PC-3 (cell line): ENCODE measurements around the gene PUS7L. TPM values are rescaled to one million over a fixed set of nuclear protein-coding genes. Genes with fewer than 3 reads are reported as not detected.

Experiments used
- ATAC-seq: fragments of 200-7000 bp; cut with Tn5 transposase; 2 replicates; pipeline ENCODE4 v1.9.1; 2020; ENCODE audit warnings: mild to moderate bottlenecking, moderate library complexity
- BruUV-seq: library from RNA; stranded (reverse); fragments of 400-500 nt; replicated peaks from 2 replicates; lab custom pipeline; 2021; lab: Mats Ljungman, UMichigan
- CTCF ChIA-PET: fragments of 300-600 bp; sonication (Branson Sonifier 250); formaldehyde crosslinking; loops from one replicate; lab custom pipeline; 2022; ENCODE audit warnings: antibody characterized with exemption; lab: Charles Lee
- POLR2A ChIA-PET: fragments of 300-600 bp; sonication (Branson Sonifier 250); formaldehyde crosslinking; loops from one replicate; lab custom pipeline; 2022; ENCODE audit warnings: antibody characterized with exemption; ENCODE audit not compliant: unreplicated experiment; lab: Charles Lee
- DNase-seq: peaks from one replicate; pipeline ENCODE4 v3.0.0-alpha.2; 2015
- H2AFZ ChIP-seq: fragments of 300-600 bp; sonication (generic); 2 replicates; pipeline ENCODE4 v1.6.0; 2016; ENCODE audit warnings: antibody characterized with exemption, low read length
- H3F3A ChIP-seq: fragments of 300-600 bp; sonication (generic); one replicate; pipeline ENCODE4 v1.6.0; 2017; ENCODE audit warnings: antibody characterized with exemption, low read length, control low read depth, mild to moderate bottlenecking; ENCODE audit not compliant: unreplicated experiment
- H3K27ac ChIP-seq: fragments of 300-600 bp; sonication (generic); 2 replicates; pipeline ENCODE4 v1.5.1; 2016; ENCODE audit warnings: mild to moderate bottlenecking, low read length
- H3K27me3 ChIP-seq: fragments of 300-600 bp; sonication (generic); 2 replicates; pipeline ENCODE4 v1.6.1; 2016; ENCODE audit warnings: low read length, mixed read lengths
- H3K36me3 ChIP-seq: fragments of 300-600 bp; sonication (generic); 2 replicates; pipeline ENCODE4 v1.6.1; 2016; ENCODE audit warnings: low read depth, mixed run types, low read length, mixed read lengths
- H3K4me1 ChIP-seq: fragments of 300-600 bp; sonication (generic); 2 replicates; pipeline ENCODE4 v1.5.1; 2016; ENCODE audit warnings: low read length; ENCODE audit not compliant: insufficient read depth
- H3K4me2 ChIP-seq: fragments of 300-600 bp; sonication (generic); 2 replicates; pipeline ENCODE4 v1.6.0; 2016; ENCODE audit warnings: low read length
- H3K4me3 ChIP-seq: fragments of 300-600 bp; sonication (generic); 2 replicates; pipeline ENCODE4 v1.5.1; 2016; ENCODE audit warnings: mild to moderate bottlenecking, low read length, mixed read lengths
- H3K79me2 ChIP-seq: fragments of 300-600 bp; sonication (generic); 2 replicates; pipeline ENCODE4 v1.6.1; 2017; ENCODE audit warnings: low read length, mixed read lengths
- H3K9ac ChIP-seq: fragments of 300-600 bp; sonication (generic); 2 replicates; pipeline ENCODE4 v1.6.0; 2016; ENCODE audit warnings: mild to moderate bottlenecking, low read length
- H3K9me2 ChIP-seq: fragments of 300-600 bp; sonication (generic); replicated peaks from 2 replicates; pipeline ENCODE4 v1.6.1; 2016; ENCODE audit warnings: mixed run types, low read length, mixed read lengths
- H3K9me3 ChIP-seq: fragments of 300-600 bp; sonication (generic); 2 replicates; pipeline ENCODE4 v1.6.1; 2016; ENCODE audit warnings: low read length, mixed read lengths
- H4K20me1 ChIP-seq: fragments of 300-600 bp; sonication (generic); 2 replicates; pipeline ENCODE4 v1.6.1; 2016; ENCODE audit warnings: low read length, mixed read lengths
- EZH2 ChIP-seq: fragments of 300-600 bp; sonication (generic); IDR thresholded peaks from one replicate; pipeline ENCODE4 v1.6.1; 2017; ENCODE audit warnings: antibody characterized with exemption, mild to moderate bottlenecking, low read length; ENCODE audit not compliant: unreplicated experiment
- EZH2phosphoT487 ChIP-seq: fragments of 300-600 bp; sonication (generic); IDR thresholded peaks from 2 replicates; pipeline ENCODE4 v1.6.1; 2018; ENCODE audit warnings: mild to moderate bottlenecking, antibody characterized with exemption, low read length, borderline replicate concordance
- intact Hi-C: fragments of 100-400 bp; cut with micrococcal nuclease; formaldehyde crosslinking; loops from 2 replicates; pipeline ENCODE4 v1.9.0; 2023
- total RNA-seq: library from RNA; depleted of rRNA; stranded (reverse); fragments of >200 nt; gene quantifications from 2 replicates; pipeline ENCODE4 v1.2.3, GENCODE V29; 2014
- TF ChIP-seq, protein P1 (sequence below): fragments of 300-600 bp; sonication (generic); conservative IDR thresholded peaks from 2 replicates; pipeline ENCODE4 v1.5.1; 2017; ENCODE audit warnings: antibody characterized with exemption, low read depth, mild to moderate bottlenecking, low read length

The PUS7L gene
- total RNA-seq, 1 experiment from 2014 or later: 14.6 TPM

DNA sequence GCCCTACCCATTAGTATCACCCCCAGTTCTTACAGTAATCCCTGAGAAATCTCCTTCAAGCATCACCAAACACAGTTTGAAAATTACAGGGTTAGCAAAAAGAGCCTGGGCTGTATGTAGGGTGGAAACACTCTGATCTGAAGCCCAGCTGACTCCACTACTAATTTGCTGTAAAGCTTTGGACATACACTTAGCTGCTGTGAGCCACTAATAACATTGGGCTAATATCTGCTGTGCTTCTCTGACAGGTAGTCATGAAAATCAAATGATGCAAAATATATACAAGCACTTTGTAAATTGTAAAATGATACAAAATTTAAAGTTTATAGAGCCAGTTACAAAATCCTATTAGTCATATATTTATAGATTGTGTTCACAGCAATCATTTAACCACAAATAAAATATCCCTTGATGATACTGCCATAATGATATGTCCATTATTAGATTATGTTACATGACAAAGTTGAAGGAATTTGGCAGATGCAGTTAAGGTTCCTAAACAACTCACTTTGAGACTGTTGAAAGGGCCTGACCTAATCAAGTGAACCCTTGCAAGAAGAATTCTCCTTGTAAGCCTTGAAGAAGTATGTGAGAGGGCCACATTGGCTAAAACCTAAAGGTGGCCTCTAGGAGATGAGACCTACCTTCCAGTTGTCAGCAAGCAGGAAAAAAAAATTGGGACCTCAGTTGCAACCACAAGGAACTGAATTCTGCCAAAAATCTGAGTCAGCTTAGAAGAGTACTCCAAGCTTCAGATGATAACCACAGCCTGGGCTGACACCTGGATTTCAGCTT is 28.5 kb upstream of the PUS7L start:
- DNase-seq (peak; percentile 92), ATAC-seq (peak; percentile 85)
- intact Hi-C loops: loop anchor here (1.0 to 2.0 kb wide), 2 partner anchors 9 to 28 kb away; partner anchors contain the start of genes IRAK4 and PUS7L
- TF ChIP-seq, protein P1, sequence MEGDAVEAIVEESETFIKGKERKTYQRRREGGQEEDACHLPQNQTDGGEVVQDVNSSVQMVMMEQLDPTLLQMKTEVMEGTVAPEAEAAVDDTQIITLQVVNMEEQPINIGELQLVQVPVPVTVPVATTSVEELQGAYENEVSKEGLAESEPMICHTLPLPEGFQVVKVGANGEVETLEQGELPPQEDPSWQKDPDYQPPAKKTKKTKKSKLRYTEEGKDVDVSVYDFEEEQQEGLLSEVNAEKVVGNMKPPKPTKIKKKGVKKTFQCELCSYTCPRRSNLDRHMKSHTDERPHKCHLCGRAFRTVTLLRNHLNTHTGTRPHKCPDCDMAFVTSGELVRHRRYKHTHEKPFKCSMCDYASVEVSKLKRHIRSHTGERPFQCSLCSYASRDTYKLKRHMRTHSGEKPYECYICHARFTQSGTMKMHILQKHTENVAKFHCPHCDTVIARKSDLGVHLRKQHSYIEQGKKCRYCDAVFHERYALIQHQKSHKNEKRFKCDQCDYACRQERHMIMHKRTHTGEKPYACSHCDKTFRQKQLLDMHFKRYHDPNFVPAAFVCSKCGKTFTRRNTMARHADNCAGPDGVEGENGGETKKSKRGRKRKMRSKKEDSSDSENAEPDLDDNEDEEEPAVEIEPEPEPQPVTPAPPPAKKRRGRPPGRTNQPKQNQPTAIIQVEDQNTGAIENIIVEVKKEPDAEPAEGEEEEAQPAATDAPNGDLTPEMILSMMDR: no peak
- TF ChIP-seq EZH2phosphoT487 (no peak), EZH2 (no peak)
- Histone ChIP-seq H3K9me2 (no peaks in the 10 kb centered on the region), H3K27me3 (no peaks in the 10 kb centered on the region), H2AFZ (no peak overlapping the region), H3K9me3 (no peaks in the 10 kb centered on the region), H4K20me1 (no peaks in the 10 kb centered on the region), H3K36me3 (peaks cover 13% of the 10 kb centered on the region; the same call in 1 of the 2 replicates), H3K9ac (peak overlapping the region; percentile 13; the same call in 1 of the 2 replicates), H3K27ac (peak overlapping the region; percentile 92), H3F3A (no peaks in the 10 kb centered on the region), H3K79me2 (no peaks in the 10 kb centered on the region), H3K4me2 (peak overlapping the region; percentile 29), H3K4me3 (no peak overlapping the region), H3K4me1 (peaks cover 25% of the 10 kb centered on the region)
- CTCF ChIA-PET: no interaction called here
- TSS peak; percentile 37 for BruUV-seq
- POLR2A ChIA-PET: no interaction called here

DNA sequence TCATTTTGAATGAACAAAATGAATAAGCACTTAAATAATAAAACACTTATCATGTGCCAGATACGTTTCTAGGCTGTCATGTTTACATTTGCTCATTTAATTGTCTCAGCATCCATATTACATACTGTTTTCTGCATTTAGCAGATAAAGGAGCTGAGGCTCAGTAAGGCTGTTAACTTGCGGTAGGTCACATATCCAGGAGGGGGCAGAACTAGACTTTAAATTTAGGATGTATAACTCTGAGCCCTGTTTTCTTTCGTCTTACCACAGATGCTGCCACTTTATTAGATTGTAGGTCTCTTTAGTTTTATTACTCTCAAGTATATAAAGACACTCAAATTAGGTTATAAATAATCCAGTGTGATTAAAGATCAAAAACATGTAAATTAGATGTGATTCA is 17.9 kb upstream of the PUS7L start:
- no peak overlapping the region for H3K4me2 ChIP-seq
- H3K27ac ChIP-seq: no peak overlapping the region
- ChIA-PET POLR2A (no interaction called here), CTCF (interaction anchor here (0.5 to 1.6 kb wide), 5 partner anchors 101 to 113 kb away, joined by 3 to 21 read pairs (median 6); no protein-coding TSS in a partner anchor)
- H3K4me1 ChIP-seq: no peaks in the 10 kb centered on the region
- peak; percentile 76 for DNase-seq
- H3K4me3 ChIP-seq: no peak overlapping the region
- no peaks in the 10 kb centered on the region for H4K20me1 ChIP-seq
- H3K9me3 ChIP-seq: no peaks in the 10 kb centered on the region
- no peaks in the 10 kb centered on the region for H3K36me3 ChIP-seq
- no TSS peak for BruUV-seq
- no peaks in the 10 kb centered on the region for H3K27me3 ChIP-seq
- H2AFZ ChIP-seq: no peak overlapping the region
- H3F3A ChIP-seq: no peaks in the 10 kb centered on the region
- peak; percentile 96 for ATAC-seq
- no peak for TF ChIP-seq EZH2phosphoT487
- TF ChIP-seq, protein P1: peak; percentile 86
- H3K9me2 ChIP-seq: no peaks in the 10 kb centered on the region
- no peaks in the 10 kb centered on the region for H3K79me2 ChIP-seq
- intact Hi-C loops: loop anchor here (1.0 kb wide), 1 partner anchor 106 kb away; no protein-coding TSS in a partner anchor
- H3K9ac ChIP-seq: no peak overlapping the region

DNA sequence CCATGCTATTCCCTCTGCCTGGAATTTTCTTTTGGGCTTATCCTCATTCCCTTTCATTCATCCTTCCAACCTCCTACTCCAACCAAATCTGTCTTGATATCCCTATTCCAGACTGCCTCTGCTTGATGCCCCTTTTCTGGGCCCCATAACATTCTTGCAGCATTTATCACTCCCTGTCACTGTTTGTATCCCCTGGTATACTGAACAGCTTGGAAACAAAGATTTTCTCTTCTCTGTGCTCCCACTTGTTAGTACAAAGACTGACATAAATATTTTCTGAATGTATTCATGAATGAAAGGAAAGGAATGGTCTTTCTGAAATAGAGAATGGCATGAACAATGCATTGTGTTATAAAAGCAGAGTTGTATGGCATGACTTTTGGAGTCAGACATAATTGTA is 7.7 kb upstream of the PUS7L start:
- no peaks in the 10 kb centered on the region for H3K36me3 ChIP-seq
- no peaks in the 10 kb centered on the region for H3K27me3 ChIP-seq
- no peak overlapping the region for H3K9ac ChIP-seq
- CTCF ChIA-PET: no interaction called here
- no peaks in the 10 kb centered on the region for H3F3A ChIP-seq
- no peaks in the 10 kb centered on the region for H3K9me3 ChIP-seq
- ATAC-seq (no peak), DNase-seq (peak; percentile 8)
- no TSS peak for BruUV-seq
- no peak overlapping the region for H3K4me2 ChIP-seq
- H3K9me2 ChIP-seq: no peaks in the 10 kb centered on the region
- peaks cover under 1% of the 10 kb centered on the region; the same call in 1 of the 2 replicates for H3K79me2 ChIP-seq
- H3K4me1 ChIP-seq: peaks cover 7% of the 10 kb centered on the region
- H4K20me1 ChIP-seq: no peaks in the 10 kb centered on the region
- POLR2A ChIA-PET: no interaction called here
- TF ChIP-seq EZH2 (no peak), EZH2phosphoT487 (no peak)
- TF ChIP-seq, protein P1: no peak
- H3K4me3 ChIP-seq: no peak overlapping the region
- no peak overlapping the region for H2AFZ ChIP-seq
- no peak overlapping the region for H3K27ac ChIP-seq
- intact Hi-C loops: no loop called here
